K562 (cell line): Measurements from ENCODE around the gene TGFB2. TPM values are rescaled to one million over a fixed set of nuclear protein-coding genes. Genes with fewer than 3 reads are reported as not detected.

Source experiments
- ATAC-seq: fragments of 200-7000 bp; cut with Tn5 transposase; 3 replicates; pipeline ENCODE4 v1.9.1; 2020; ENCODE audit warnings: moderate library complexity
- BruUV-seq: library from RNA; stranded (reverse); fragments of 400-500 nt; replicated peaks from 2 replicates; lab custom pipeline; 2021; lab: Mats Ljungman, UMichigan
- CTCF ChIA-PET: fragments of 300-600 bp; formaldehyde crosslinking; extraction: SDS; loops from one replicate; lab custom pipeline; 2021; ENCODE audit warnings: low intra/inter-chr PET ratio; lab: Yijun Ruan, JAX
- POLR2A ChIA-PET: fragments of 300-600, 350-650 bp; sonication (Branson Sonifier 250); formaldehyde crosslinking; extraction: SDS; loops from one replicate; lab custom pipeline; 2021; ENCODE audit warnings: antibody characterized with exemption, inconsistent platforms; lab: Yijun Ruan, JAX
- DNase-seq, 4 experiments: peaks; one replicate each; pipeline versions ENCODE4 v3.0.0 to v3.0.0-alpha.2; 2011 to 2018; ENCODE audit warnings: low spot score in 3 of 4, mixed read lengths in 3 of 4; ENCODE audit errors: extremely low read depth in 1 of 4
- FAIRE-seq: peaks from 2 replicates; lab custom pipeline; 2011; peaks lifted over from hg19 to GRCh38; lab: Jason Lieb, UNC
- H2AFZ ChIP-seq: 2 replicates; pipeline ENCODE4 v1.6.0; 2011; ENCODE audit warnings: low read depth, low read length, control low read depth, inconsistent platforms
- H3K27ac ChIP-seq: fragments of 200-600 bp; 3 replicates; pipeline ENCODE4 v1.8.0; 2011; ENCODE audit warnings: low read depth, mild to moderate bottlenecking, control low read depth, inconsistent platforms, low read length, moderate library complexity, mixed read lengths; ENCODE audit errors: extremely low read depth
- H3K27me3 ChIP-seq, 2 experiments: fragments of 300-600 bp in 1 of 2; 2 replicates in 1 of 2; 3 replicates in 1 of 2; pipeline versions ENCODE4 v1.6.0 to v1.8.0; 2011; ENCODE audit warnings: inconsistent platforms in 2 of 2, low read length in 2 of 2, mild to moderate bottlenecking in 1 of 2, mixed read lengths in 1 of 2, moderate library complexity in 1 of 2; ENCODE audit not compliant: control insufficient read depth in 2 of 2, insufficient read depth in 2 of 2
- H3K36me3 ChIP-seq: fragments of 300-600 bp; 3 replicates; pipeline ENCODE4 v1.8.0; 2011; ENCODE audit warnings: mild to moderate bottlenecking, low read length, inconsistent platforms; ENCODE audit not compliant: control insufficient read depth, insufficient read depth
- H3K4me1 ChIP-seq, 2 experiments: fragments of 200-600 bp in 1 of 2; replicated peaks in 1 of 2; 2 replicates in 1 of 2; 3 replicates in 1 of 2; pipeline versions ENCODE4 v1.5.1 to v1.8.0; 2011; ENCODE audit warnings: inconsistent platforms in 2 of 2, low read length in 2 of 2, mild to moderate bottlenecking in 1 of 2, mixed read lengths in 1 of 2, moderate library complexity in 1 of 2; ENCODE audit not compliant: control insufficient read depth in 2 of 2, insufficient read depth in 2 of 2
- H3K4me2 ChIP-seq: 2 replicates; pipeline ENCODE4 v1.6.1; 2011; ENCODE audit warnings: low read length, control low read depth, inconsistent platforms, mixed read lengths; ENCODE audit not compliant: insufficient read depth
- H3K4me3 ChIP-seq: fragments of 200-600 bp; sonication (generic), shearing (Covaris generic); 2 replicates; pipeline ENCODE4 v1.5.1; 2016; ENCODE audit warnings: control low read depth, inconsistent platforms
- H3K79me2 ChIP-seq: fragments of 200-600 bp; 3 replicates; pipeline ENCODE4 v1.8.0; 2011; ENCODE audit warnings: low read length, inconsistent platforms; ENCODE audit not compliant: control insufficient read depth, insufficient read depth
- H3K9ac ChIP-seq, 2 experiments: 2 replicates each; pipeline versions ENCODE4 v1.6.0 to v1.6.1; 2011; ENCODE audit warnings: low read depth in 2 of 2, low read length in 2 of 2, control low read depth in 1 of 2, inconsistent platforms in 1 of 2, mild to moderate bottlenecking in 1 of 2, mixed read lengths in 1 of 2; ENCODE audit not compliant: insufficient read depth in 1 of 2
- H3K9me1 ChIP-seq: one replicate; pipeline ENCODE4 v1.6.0; 2011; ENCODE audit warnings: inconsistent platforms, mild to moderate bottlenecking, low read length, moderate library complexity; ENCODE audit not compliant: control insufficient read depth, insufficient read depth
- H3K9me3 ChIP-seq: replicated peaks from 2 replicates; pipeline ENCODE4 v1.5.1; 2011; ENCODE audit warnings: low read depth, low read length, inconsistent platforms; ENCODE audit not compliant: control insufficient read depth, insufficient read depth
- H4K20me1 ChIP-seq: replicated peaks from 2 replicates; pipeline ENCODE4 v1.6.1; 2011; ENCODE audit warnings: low read length, inconsistent platforms, mixed read lengths; ENCODE audit not compliant: control insufficient read depth, insufficient read depth
- ARID3A ChIP-seq: IDR thresholded peaks from 2 replicates; pipeline ENCODE4 v1.6.1; 2012; ENCODE audit warnings: low read depth, low read length, improper control_type of control experiment, borderline replicate concordance
- CCAR2 ChIP-seq: fragments of 200-400 bp; formaldehyde crosslinking; IDR thresholded peaks from 2 replicates; pipeline ENCODE4 v1.6.1; 2017; ENCODE audit warnings: mild to moderate bottlenecking, low read depth, low read length
- EHMT2 ChIP-seq: fragments of 450-650 bp; IDR thresholded peaks from 2 replicates; pipeline ENCODE4 v1.6.1; 2018; ENCODE audit warnings: antibody characterized with exemption
- MBD1 ChIP-seq: fragments of 250-450 bp; sonication (Bioruptor Pico); IDR thresholded peaks from 2 replicates; pipeline ENCODE4 v1.8.0; 2022; ENCODE audit warnings: inconsistent platforms
- RBM14 ChIP-seq: fragments of 200-400 bp; formaldehyde crosslinking; IDR thresholded peaks from 2 replicates; pipeline ENCODE4 v1.6.1; 2018; ENCODE audit warnings: low read depth, mild to moderate bottlenecking, low read length, moderate library complexity, borderline replicate concordance; ENCODE audit not compliant: insufficient read depth
- ZBTB49 ChIP-seq: sonication (generic); formaldehyde crosslinking; IDR thresholded peaks from 2 replicates; pipeline ENCODE4 v1.8.0; 2022; ENCODE audit warnings: missing genetic modification reagents, mild to moderate bottlenecking, borderline replicate concordance
- ZNF253 ChIP-seq: fragments of 250-450 bp; sonication (Bioruptor Pico); conservative IDR thresholded peaks from 2 replicates; pipeline ENCODE4 v1.6.1; 2021; ENCODE audit warnings: mild to moderate bottlenecking
- ZNF324 ChIP-seq: fragments of 250-450 bp; sonication (Bioruptor Pico); IDR thresholded peaks from 2 replicates; pipeline ENCODE4 v1.4.0; 2020; ENCODE audit warnings: mild to moderate bottlenecking
- ZNF785 ChIP-seq: fragments of 250-450 bp; sonication (Bioruptor Pico); IDR thresholded peaks from 2 replicates; pipeline ENCODE4 v1.4.0; 2020; ENCODE audit warnings: mild to moderate bottlenecking
- WGBS: fragments of 100-300 bp; shearing (Covaris generic); methylation state at CpG from one replicate; pipeline ENCODE4 v1.1.6; 2016; ENCODE audit warnings: low coverage, mixed read lengths; ENCODE audit not compliant: insufficient coverage; ENCODE audit errors: missing lambda C conversion rate; 5-methylcytosine and 5-hydroxymethylcytosine counted together
- in situ Hi-C: fragments of 300-500 bp; cut with MboI; formaldehyde crosslinking; loops from 4 replicates; pipeline ENCODE4 v1.15.0; 2018; ENCODE audit warnings: inconsistent platforms, mixed read lengths
- intact Hi-C: fragments of 100-400 bp; cut with micrococcal nuclease; formaldehyde crosslinking; loops from 2 replicates; pipeline ENCODE4 v1.14.2; 2022
- polyA plus RNA-seq, 8 experiments: library from polyadenylated mRNA; depleted of rRNA in 4 of 8; stranded (reverse) in 5 of 8; unstranded in 3 of 8; fragments of >200 nt; fragmentation: Nextera tagmentation in 2 of 8; fragmentation: Illumina TruSeq in 1 of 8; extraction: Ambion mirVana in 2 of 8; extraction: Trizol in 1 of 8; gene quantifications; 2 replicates each; pipeline versions ENCODE4 v1.2.1 to v1.2.3, GENCODE V29; 2011 to 2014; ENCODE audit warnings: inconsistent platforms in 1 of 8, missing spikeins in 1 of 8
- total RNA-seq, 7 experiments: library from RNA; depleted of rRNA in 6 of 7; stranded (reverse); fragments of >200 nt in 6 of 7; fragmentation: Illumina TruSeq in 2 of 7; extraction: Trizol in 2 of 7; gene quantifications; 2 replicates each; pipeline versions ENCODE4 v1.2.1 to v1.2.3, GENCODE V29; 2011 to 2021; ENCODE audit warnings: low replicate concordance in 1 of 7
- TF ChIP-seq, protein P1 (sequence below): fragments of 450-650 bp; formaldehyde crosslinking; conservative IDR thresholded peaks from 2 replicates; pipeline ENCODE4 v1.4.0; 2022; ENCODE audit warnings: mild to moderate bottlenecking, missing genetic modification characterization
- TF ChIP-seq, protein P2 (sequence below): fragments of 250-450 bp; sonication (Bioruptor Pico); IDR thresholded peaks from 2 replicates; pipeline ENCODE4 v1.9.0; 2021; ENCODE audit warnings: mild to moderate bottlenecking, inconsistent platforms

The TGFB2 gene
- total and polyA plus RNA-seq, 9 of the 15 experiments (the other 6 are each of a cell fraction or from before 2014, with no cell fraction given), result 0.03 to 0.41 (median 0.11) TPM; not detected in 3

DNA sequence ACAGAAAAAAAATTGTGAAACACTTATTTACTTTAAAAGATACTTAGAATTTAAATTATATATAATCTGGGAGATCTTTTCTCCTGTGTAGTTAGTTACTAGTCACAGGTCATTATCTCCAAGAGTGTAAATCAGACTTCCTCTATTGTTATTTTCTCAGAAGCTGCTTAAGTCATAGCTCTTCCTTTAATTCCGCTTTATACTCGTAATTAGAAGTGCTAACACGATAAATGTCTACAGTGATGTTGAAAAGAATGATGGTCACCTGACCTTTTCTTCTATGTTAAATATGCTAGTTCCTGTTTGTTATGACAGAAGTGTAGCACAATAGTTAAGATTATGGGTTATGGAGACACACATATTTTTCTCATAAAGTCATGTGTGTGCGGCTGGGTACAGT, 123.6 kb downstream of the TGFB2 start:
- Histone ChIP-seq H2AFZ (no peak overlapping the region), H3K36me3 (no peaks in the 10 kb centered on the region), H3K79me2 (no peaks in the 10 kb centered on the region), H3K9me1 (no peaks in the 10 kb centered on the region), H3K9me3 (no peaks in the 10 kb centered on the region), H3K9ac (no peak overlapping the region), H3K4me2 (no peak overlapping the region), H4K20me1 (no peaks in the 10 kb centered on the region), H3K4me1 (no peaks in the 10 kb centered on the region), H3K4me3 (no peak overlapping the region), H3K27ac (no peak overlapping the region), H3K27me3 (no peaks in the 10 kb centered on the region)
- CTCF ChIA-PET, result no interaction called here
- in situ Hi-C loops (no loop called here), intact Hi-C loops (no loop called here)
- DNase-seq (no peak), FAIRE-seq (peak; percentile 6), ATAC-seq (no peak)
- POLR2A ChIA-PET, result interaction anchor here (0.6 kb wide), 1 partner anchor 823 kb away, joined by 4 read pairs; no protein-coding TSS in a partner anchor
- BruUV-seq, result no TSS peak
- 2% methylated on average over 4 of the region's 4 CpGs for WGBS
- TF ChIP-seq EHMT2 (no peak), ZNF253 (no peak), ZBTB49 (CRISPR knock-in tag) (no peak), ZNF785 (no peak), CCAR2 (no peak), RBM14 (no peak), MBD1 (CRISPR knock-in tag) (no peak), ARID3A (no peak), ZNF324 (CRISPR knock-in tag) (no peak)
- TF ChIP-seq, protein P1, sequence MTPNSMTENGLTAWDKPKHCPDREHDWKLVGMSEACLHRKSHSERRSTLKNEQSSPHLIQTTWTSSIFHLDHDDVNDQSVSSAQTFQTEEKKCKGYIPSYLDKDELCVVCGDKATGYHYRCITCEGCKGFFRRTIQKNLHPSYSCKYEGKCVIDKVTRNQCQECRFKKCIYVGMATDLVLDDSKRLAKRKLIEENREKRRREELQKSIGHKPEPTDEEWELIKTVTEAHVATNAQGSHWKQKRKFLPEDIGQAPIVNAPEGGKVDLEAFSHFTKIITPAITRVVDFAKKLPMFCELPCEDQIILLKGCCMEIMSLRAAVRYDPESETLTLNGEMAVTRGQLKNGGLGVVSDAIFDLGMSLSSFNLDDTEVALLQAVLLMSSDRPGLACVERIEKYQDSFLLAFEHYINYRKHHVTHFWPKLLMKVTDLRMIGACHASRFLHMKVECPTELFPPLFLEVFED, result no peak
- TF ChIP-seq, protein P2, sequence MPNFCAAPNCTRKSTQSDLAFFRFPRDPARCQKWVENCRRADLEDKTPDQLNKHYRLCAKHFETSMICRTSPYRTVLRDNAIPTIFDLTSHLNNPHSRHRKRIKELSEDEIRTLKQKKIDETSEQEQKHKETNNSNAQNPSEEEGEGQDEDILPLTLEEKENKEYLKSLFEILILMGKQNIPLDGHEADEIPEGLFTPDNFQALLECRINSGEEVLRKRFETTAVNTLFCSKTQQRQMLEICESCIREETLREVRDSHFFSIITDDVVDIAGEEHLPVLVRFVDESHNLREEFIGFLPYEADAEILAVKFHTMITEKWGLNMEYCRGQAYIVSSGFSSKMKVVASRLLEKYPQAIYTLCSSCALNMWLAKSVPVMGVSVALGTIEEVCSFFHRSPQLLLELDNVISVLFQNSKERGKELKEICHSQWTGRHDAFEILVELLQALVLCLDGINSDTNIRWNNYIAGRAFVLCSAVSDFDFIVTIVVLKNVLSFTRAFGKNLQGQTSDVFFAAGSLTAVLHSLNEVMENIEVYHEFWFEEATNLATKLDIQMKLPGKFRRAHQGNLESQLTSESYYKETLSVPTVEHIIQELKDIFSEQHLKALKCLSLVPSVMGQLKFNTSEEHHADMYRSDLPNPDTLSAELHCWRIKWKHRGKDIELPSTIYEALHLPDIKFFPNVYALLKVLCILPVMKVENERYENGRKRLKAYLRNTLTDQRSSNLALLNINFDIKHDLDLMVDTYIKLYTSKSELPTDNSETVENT (CRISPR knock-in tag), result no peak
